Activated naive CD8-positive, alpha-beta T cell (primary cell): ENCODE data around the gene RBM24.
A peak's percentile ranks its signal among the peaks of the same experiment; 100 is the strongest.

Experiments
- H3K27ac Mint-ChIP-seq: one replicate; pipeline ENCODE4 v1.8.0; 2021; ENCODE audit warnings: mixed read lengths
- H3K27me3 Mint-ChIP-seq: one replicate; pipeline ENCODE4 v1.8.0; 2021; ENCODE audit warnings: mixed read lengths
- H3K36me3 Mint-ChIP-seq: one replicate; pipeline ENCODE4 v1.8.0; 2021; ENCODE audit warnings: mixed read lengths
- H3K4me1 Mint-ChIP-seq: one replicate; pipeline ENCODE4 v1.8.0; 2021; ENCODE audit warnings: low read depth, mixed read lengths
- H3K4me3 Mint-ChIP-seq: one replicate; pipeline ENCODE4 v1.8.0; 2021; ENCODE audit warnings: mild to moderate bottlenecking, mixed read lengths
- H3K9me3 Mint-ChIP-seq: one replicate; pipeline ENCODE4 v1.8.0; 2021; ENCODE audit warnings: low read depth, mixed read lengths

The RBM24 gene

DNA sequence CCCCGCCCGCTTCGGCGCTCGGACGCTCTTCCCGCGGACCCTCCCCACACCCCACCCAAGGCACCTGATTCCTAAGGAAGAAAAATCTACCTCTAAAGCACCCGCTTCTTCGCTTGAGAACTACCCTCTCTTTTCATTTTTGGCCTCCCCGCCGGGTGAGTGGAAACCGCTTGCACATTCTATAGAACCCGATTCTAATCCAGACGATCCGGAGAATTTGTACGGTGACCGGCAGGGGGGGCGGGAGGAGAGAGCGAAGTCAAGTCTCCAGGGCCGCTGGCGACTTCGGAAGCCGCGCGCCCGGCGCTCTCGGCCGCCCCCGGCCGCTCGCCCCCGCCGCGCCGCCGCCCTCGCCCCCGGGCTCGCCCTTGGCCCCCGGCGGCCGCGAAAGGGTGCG is at the start of gene RBM24:
RBM24 (plus strand) TSS at position 262 of the 397 bp plus-strand sequence. CDS start 221 bp downstream, outside the sequence.
- Mint-ChIP-seq H3K27ac (no peak within 1 kb of the TSS), H3K27me3 (peaks cover 51% of the 10 kb centered on the region)

DNA sequence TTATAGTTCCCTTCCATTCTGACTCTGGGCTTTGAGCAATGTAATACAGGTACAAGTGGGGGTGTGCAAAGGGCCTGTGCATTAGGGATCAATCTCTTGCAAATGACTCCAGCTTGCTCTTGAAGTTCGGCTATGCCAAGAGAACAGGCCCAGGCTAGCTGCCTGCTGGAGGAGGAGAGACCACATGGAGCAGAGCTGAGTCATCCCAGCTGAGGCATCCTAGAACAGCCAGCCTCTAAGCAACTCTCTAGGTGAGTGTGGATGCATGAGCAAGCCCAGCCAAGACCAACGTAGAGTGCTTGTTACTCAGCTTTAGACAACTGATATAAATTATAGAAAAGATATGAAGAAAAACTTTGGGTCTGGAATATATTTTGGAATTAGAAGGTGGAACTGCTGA is 47.6 kb upstream of the RBM24 start:
- Mint-ChIP-seq H3K27ac (no peak overlapping the region), H3K4me1 (no peaks in the 10 kb centered on the region), H3K36me3 (no peaks in the 10 kb centered on the region), H3K27me3 (peaks cover 13% of the 10 kb centered on the region), H3K9me3 (no peaks in the 10 kb centered on the region), H3K4me3 (no peak overlapping the region)

More for the DNA sequence above, at the start of gene RBM24:
- H3K4me1 Mint-ChIP-seq: peaks cover 14% of the 10 kb centered on the region
- H3K36me3 Mint-ChIP-seq: no peaks in the 10 kb centered on the region
- H3K4me3 Mint-ChIP-seq: peak within 1 kb of the TSS; percentile 85
- H3K9me3 Mint-ChIP-seq: no peaks in the 10 kb centered on the region

DNA sequence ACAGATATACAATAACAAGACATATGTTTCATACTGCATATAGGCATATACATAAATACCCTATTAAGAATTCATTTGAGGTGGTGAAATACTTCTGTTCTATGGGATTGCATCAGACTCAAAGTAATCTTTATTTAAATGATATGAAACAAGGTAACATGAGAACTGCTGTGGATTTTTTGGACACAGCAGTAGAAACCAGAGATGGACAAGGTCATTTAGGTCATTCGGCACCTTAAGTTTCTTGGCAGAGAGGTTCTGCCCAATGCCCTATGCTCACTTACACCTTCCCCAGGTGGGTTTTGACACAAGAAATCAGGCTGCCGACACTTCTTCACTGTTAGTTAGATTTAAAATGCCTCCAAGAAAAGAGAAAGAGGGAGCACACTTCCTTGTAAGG is 43.9 kb upstream of the RBM24 start:
- Mint-ChIP-seq H3K27ac (no peak overlapping the region), H3K27me3 (peaks cover 9% of the 10 kb centered on the region), H3K4me3 (no peak overlapping the region), H3K9me3 (peaks cover 9% of the 10 kb centered on the region), H3K36me3 (no peaks in the 10 kb centered on the region), H3K4me1 (no peaks in the 10 kb centered on the region)

DNA sequence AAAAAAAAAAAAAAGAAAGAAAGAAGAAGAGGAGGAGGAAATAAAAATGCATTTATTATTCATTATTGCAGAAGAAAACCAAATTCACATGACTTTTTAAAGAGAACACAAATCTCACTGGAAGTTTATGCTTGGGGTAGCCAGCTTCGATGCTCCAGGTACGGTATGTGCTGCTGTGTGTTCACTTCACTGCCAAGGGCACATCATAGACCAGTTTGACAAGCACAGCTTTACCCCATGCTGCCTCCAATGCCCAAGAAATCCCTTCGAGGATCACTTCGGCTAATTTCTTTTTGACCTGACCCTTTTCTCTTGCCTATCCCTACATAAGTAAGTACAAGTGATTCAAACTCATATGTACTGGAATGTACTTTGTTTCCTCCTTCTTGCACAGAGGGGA is 41.9 kb upstream of the RBM24 start:
- H3K4me3 Mint-ChIP-seq: no peak overlapping the region
- H3K27me3 Mint-ChIP-seq: peaks cover 13% of the 10 kb centered on the region
- H3K9me3 Mint-ChIP-seq: peaks cover 13% of the 10 kb centered on the region
- H3K4me1 Mint-ChIP-seq: no peaks in the 10 kb centered on the region
- H3K27ac Mint-ChIP-seq: no peak overlapping the region
- H3K36me3 Mint-ChIP-seq: no peaks in the 10 kb centered on the region

DNA sequence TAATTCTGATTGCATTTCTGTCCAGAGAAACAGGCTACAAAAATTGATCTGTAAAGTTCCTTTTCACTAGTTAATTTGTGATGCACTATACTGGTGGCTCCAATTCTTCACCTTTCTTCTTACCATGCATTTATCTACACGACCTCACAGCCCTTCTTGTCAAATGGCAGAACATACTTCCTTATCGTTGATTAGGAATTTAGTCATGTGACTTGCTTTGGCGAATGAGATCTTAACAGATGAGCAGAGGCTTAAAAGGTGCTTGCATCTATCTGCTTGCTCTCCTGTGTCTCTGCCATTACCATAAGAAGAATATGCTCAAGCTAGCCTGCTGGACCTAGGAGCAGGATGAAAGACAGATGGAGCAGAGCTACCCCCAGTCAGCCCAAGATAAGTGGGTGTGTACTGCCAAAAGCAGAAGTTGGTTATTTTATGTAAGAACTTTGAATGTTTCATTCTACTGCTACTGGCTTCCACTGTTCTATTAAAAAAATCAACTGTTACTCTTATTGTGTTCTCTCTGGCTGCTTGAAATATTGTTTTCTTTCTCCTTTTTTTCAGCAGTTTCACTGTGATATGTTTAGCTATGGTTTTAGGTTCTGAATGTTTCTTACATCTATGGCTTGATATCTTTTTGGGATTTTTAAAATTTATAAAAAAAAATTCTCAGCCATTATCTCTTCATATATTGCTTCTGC is 40.2 kb upstream of the RBM24 start:
- Mint-ChIP-seq H3K36me3 (no peaks in the 10 kb centered on the region), H3K4me3 (no peak overlapping the region), H3K9me3 (peaks cover 13% of the 10 kb centered on the region), H3K27me3 (peaks cover 12% of the 10 kb centered on the region), H3K4me1 (no peaks in the 10 kb centered on the region), H3K27ac (no peak overlapping the region)

DNA sequence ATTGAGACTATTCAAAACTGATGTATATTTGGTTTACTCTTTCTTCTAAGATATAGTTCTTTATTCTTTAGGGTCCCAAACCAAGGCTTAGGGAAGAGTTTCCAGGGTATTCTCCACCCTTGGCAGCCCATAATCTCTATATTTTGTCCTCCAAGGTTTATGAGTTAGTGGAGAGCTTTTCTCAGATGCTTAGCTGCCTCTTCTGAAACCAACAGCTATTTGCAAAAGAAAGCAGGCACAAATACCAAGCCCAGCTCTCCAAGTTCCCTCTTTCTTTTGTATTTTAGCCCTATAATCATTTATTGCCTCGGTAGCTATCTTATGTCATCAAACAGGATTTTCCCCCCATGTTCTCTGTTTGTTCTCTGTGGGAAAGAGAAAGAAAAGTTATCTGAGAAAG is 39.1 kb upstream of the RBM24 start:
- Mint-ChIP-seq H3K36me3 (no peaks in the 10 kb centered on the region), H3K27me3 (peaks cover 6% of the 10 kb centered on the region), H3K27ac (no peak overlapping the region), H3K4me1 (no peaks in the 10 kb centered on the region), H3K4me3 (no peak overlapping the region), H3K9me3 (peaks cover 16% of the 10 kb centered on the region)

DNA sequence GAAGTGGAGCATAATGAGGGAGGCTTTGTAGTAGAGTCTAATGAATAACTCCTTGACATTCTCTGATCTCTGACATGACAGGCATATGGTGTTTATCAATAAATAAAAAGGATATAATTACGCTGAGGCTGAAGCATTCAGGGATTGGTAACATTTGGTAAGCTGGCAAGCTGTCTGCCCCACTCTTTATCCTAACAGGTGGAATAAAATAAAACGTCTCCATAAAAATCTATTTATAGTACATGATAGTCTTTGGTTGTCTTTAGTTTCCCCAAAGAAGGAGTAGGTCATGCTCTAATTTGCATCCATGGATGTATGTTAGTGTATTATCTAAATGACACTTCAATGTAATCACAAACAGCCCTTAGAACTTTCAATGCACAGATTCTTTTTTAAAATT is 30.9 kb upstream of the RBM24 start:
- no peaks in the 10 kb centered on the region for H3K36me3 Mint-ChIP-seq
- peaks cover 20% of the 10 kb centered on the region for H3K27me3 Mint-ChIP-seq
- H3K27ac Mint-ChIP-seq: no peak overlapping the region
- H3K4me1 Mint-ChIP-seq: no peaks in the 10 kb centered on the region
- no peak overlapping the region for H3K4me3 Mint-ChIP-seq
- peaks cover 3% of the 10 kb centered on the region for H3K9me3 Mint-ChIP-seq

DNA sequence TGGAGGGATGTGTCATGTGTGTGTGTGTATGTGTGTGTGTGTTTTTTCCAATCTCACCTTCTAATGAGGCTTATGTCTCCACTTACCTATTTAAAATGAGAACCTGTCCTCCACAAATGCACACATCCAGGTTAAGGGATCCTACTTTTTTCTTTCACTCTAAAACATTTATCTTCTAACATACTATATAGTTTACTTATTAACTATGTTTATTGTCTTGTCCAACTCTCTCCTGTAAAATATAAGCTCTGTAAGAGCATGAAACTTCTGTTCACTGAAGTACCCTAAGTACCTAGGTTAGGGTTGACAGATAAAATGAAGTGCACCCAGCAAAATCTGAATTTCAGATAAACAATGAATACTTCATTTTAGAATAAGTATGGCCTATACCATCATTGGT is 29.2 kb upstream of the RBM24 start:
- Mint-ChIP-seq H3K9me3 (no peaks in the 10 kb centered on the region), H3K36me3 (no peaks in the 10 kb centered on the region), H3K27ac (no peak overlapping the region), H3K4me3 (no peak overlapping the region), H3K4me1 (no peaks in the 10 kb centered on the region), H3K27me3 (peaks cover 20% of the 10 kb centered on the region)

DNA sequence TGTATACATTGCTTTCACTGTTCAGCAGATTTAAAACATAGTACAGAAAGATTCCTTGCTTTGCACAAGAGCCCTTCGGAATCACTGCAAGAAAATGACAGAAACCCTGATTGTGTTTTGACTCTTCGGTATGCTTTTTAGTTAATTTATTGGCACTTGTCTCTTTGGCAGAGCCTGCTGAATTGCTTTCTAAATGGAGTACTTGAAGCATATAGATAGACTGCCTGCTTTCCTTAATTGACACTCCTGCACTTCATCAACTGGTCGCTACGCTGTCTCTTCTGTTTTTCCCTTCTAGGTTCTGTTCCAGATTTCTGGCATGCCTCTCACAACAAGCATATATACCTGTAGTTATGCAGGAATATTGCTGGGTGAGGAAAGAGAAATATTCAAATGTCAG is 22.4 kb upstream of the RBM24 start:
- Mint-ChIP-seq H3K4me1 (no peaks in the 10 kb centered on the region), H3K27ac (no peak overlapping the region), H3K27me3 (peaks cover 12% of the 10 kb centered on the region), H3K4me3 (no peak overlapping the region), H3K9me3 (no peaks in the 10 kb centered on the region), H3K36me3 (no peaks in the 10 kb centered on the region)

DNA sequence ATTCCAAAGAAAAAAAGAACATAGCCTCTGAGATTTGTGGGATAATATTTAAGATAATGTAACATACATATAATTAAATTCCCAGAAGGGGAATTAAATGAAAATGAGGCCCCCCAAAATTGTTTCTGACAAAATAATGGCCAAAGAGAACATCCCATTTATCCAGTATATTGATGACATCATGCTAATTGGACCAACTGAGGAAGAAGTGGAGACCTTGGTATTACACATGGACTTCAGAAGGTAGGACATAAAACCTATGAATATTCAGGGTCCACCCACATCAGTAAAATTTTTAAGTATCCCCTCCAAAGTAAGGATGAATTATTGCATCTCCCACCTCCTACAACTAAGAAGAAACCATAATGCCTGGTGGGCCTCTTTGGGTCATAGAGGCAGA is 15.6 kb upstream of the RBM24 start:
- Mint-ChIP-seq H3K27me3 (peaks cover 9% of the 10 kb centered on the region), H3K4me3 (no peak overlapping the region), H3K36me3 (no peaks in the 10 kb centered on the region), H3K4me1 (no peaks in the 10 kb centered on the region), H3K27ac (no peak overlapping the region), H3K9me3 (no peaks in the 10 kb centered on the region)

DNA sequence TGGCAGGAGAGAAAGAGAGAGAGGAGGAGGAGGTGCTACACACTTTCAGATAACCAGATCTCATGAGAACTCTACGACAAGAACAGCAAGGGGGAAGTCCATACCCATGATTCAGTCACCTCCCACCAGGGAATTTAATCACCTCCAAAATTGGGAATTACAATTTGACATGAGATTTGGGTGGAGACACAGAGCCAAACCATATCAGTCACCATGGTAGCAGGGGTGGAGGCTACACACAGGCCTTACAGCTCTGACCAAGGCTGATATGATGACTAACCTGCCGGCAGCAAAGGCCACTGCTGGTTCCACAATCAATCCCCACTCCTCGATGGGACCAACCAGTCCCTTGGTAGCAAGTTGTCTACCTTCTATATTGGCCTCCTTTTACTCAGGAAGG is 13.6 kb upstream of the RBM24 start:
- no peak overlapping the region for H3K27ac Mint-ChIP-seq
- H3K9me3 Mint-ChIP-seq: no peaks in the 10 kb centered on the region
- no peak overlapping the region for H3K4me3 Mint-ChIP-seq
- H3K36me3 Mint-ChIP-seq: no peaks in the 10 kb centered on the region
- no peaks in the 10 kb centered on the region for H3K4me1 Mint-ChIP-seq
- H3K27me3 Mint-ChIP-seq: peaks cover 8% of the 10 kb centered on the region

DNA sequence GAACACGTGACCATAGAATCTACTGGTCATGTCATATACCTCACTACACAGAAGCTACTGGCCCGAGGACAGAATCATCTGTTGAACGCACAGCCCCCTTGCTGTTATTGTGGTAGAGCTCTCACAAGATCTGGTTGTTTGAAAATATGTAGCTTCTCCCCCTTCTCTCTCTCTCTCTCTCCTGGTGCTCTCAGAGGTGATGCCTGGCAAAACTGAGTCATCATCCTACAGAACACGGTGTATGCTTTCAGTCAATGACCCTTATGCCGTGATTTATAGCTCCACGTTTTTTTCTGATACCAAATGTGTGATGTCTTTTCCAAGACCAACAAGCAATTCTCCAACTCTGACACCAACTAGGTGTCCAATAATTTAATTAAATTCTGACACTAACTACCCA is 13.0 kb upstream of the RBM24 start:
- H3K27ac Mint-ChIP-seq: no peak overlapping the region
- no peaks in the 10 kb centered on the region for H3K4me1 Mint-ChIP-seq
- H3K4me3 Mint-ChIP-seq: no peak overlapping the region
- H3K36me3 Mint-ChIP-seq: no peaks in the 10 kb centered on the region
- peaks cover 8% of the 10 kb centered on the region for H3K27me3 Mint-ChIP-seq
- no peaks in the 10 kb centered on the region for H3K9me3 Mint-ChIP-seq

DNA sequence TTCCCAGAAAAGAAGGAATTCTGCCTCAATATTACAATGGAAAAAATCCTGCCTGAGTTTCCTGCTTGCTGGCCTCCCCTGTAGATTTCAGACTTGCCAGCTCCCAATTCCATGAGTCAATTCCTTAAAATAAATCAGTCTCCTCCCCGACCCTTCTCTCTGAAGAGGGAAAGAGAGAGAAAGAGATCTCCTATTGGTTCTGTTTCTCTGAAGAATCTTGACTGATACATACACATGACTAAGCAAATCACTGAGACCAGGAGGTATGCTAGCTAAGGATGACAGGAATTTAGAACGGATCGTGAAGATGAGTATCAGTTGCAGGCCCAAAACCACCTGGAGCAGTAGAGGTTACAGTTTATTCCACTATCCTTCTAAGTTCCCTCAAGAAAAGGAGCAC is 11.3 kb upstream of the RBM24 start:
- H3K27me3 Mint-ChIP-seq: peaks cover 17% of the 10 kb centered on the region
- H3K9me3 Mint-ChIP-seq: no peaks in the 10 kb centered on the region
- H3K36me3 Mint-ChIP-seq: no peaks in the 10 kb centered on the region
- no peak overlapping the region for H3K27ac Mint-ChIP-seq
- no peaks in the 10 kb centered on the region for H3K4me1 Mint-ChIP-seq
- H3K4me3 Mint-ChIP-seq: no peak overlapping the region

DNA sequence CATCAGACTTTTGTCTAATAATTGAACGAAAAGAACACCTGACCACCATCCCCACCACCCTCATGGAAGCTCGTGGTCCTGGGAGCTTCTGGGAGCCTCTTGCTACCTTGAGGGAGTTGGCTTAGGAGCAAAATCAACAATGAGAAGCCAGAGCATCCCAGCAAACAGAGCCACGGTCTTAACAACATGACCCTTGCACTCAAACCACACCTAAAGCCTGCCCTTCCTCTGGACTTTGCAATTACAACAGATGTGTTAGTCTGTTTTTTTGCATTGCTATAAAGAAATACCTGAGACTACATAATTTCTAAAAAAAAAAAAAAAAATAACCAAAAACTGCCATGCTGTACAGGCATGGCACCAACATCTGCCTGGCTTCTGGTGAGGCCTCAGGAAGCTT is 9.5 kb upstream of the RBM24 start:
- H3K9me3 Mint-ChIP-seq: no peaks in the 10 kb centered on the region
- no peak overlapping the region for H3K4me3 Mint-ChIP-seq
- H3K4me1 Mint-ChIP-seq: no peaks in the 10 kb centered on the region
- no peaks in the 10 kb centered on the region for H3K36me3 Mint-ChIP-seq
- H3K27ac Mint-ChIP-seq: no peak overlapping the region
- peaks cover 20% of the 10 kb centered on the region for H3K27me3 Mint-ChIP-seq

DNA sequence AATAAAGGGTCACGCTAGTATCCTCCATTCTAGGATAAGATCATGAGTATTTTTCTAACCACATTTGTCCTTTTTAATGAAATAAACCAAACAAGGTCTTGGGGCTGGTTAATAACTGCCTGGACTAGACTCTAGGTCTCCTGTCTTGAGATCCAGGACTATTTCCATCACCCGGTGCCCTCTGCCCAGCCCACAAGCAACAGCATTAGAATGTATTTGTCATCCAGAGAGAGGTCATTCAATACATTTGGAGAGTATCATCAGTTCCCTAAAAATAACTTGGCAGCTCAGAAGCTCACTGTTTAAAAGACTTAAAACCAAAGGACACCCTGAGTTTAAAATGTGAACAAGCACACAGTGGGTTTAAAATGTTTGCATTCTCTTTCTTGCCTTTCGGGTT is 4.4 kb upstream of the RBM24 start:
- Mint-ChIP-seq H3K27me3 (peaks cover 39% of the 10 kb centered on the region), H3K4me1 (peaks cover 6% of the 10 kb centered on the region), H3K36me3 (no peaks in the 10 kb centered on the region), H3K9me3 (no peaks in the 10 kb centered on the region), H3K27ac (no peak overlapping the region), H3K4me3 (no peak overlapping the region)

DNA sequence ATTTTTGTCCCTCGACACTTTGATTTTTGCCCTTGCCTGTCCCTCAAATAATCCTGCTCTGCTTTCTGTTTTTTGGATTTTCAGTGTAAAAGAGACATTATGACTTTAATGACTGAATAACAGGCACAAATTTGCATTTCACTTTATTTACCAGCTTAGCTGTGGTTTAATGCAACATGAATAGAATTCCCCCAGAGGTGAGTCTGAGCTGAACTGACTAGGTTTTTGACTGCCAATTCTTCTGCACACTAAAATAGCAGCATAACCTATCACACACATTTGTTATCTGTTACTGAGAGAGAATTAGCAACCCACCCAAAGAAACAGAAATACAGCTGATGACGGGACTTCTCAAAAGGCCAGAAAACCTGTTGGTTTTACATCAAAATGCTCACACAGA is 3.9 kb upstream of the RBM24 start:
- Mint-ChIP-seq H3K9me3 (no peaks in the 10 kb centered on the region), H3K4me1 (peaks cover 11% of the 10 kb centered on the region), H3K27me3 (peaks cover 43% of the 10 kb centered on the region), H3K27ac (no peak overlapping the region), H3K36me3 (no peaks in the 10 kb centered on the region), H3K4me3 (no peak overlapping the region)
